ENCODE results near the gene TRIOBP.

GRCh38 chr22:37663521-37664140 lies 33.2 kb upstream of the TRIOBP start:
- no peak for TF ChIP-seq TAF1 (IDR thresholded peaks at IDR 0.05; ENCODE audit: borderline replicate concordance, insufficient read depth, low read length)
- TF ChIP-seq FOXP2 (optimal IDR thresholded peaks at IDR 0.05; ENCODE audit: borderline replicate concordance, extremely low read depth, extremely low read length, insufficient read depth), result no peak
- no peak for TF ChIP-seq POLR2AphosphoS5 (IDR thresholded peaks at IDR 0.05; ENCODE audit: low read depth, low read length)
- TF ChIP-seq SIN3A (IDR thresholded peaks at IDR 0.05; ENCODE audit: borderline replicate concordance, insufficient read depth, low read length), result no peak
